HepG2 (cell line): ENCODE data around the gene DAG1. TPM values are rescaled to one million over a fixed set of nuclear protein-coding genes. Genes with fewer than 3 reads are reported as not detected.

Source experiments
- ARNT ChIP-seq: fragments of 450-650 bp; IDR thresholded peaks from 2 replicates; pipeline ENCODE4 v1.6.1; 2017
- BCL6 ChIP-seq: IDR thresholded peaks from 2 replicates; pipeline ENCODE4 v1.6.1; 2016; ENCODE audit warnings: missing genetic modification reagents, missing compliant biosample characterization
- ERF ChIP-seq: IDR thresholded peaks from 2 replicates; pipeline ENCODE4 v1.6.1; 2018; ENCODE audit warnings: missing biosample characterization, missing genetic modification reagents
- HCFC1 ChIP-seq: fragments of 150-350 bp; IDR thresholded peaks from 2 replicates; pipeline ENCODE4 v1.6.1; 2014; ENCODE audit warnings: low read depth, low read length
- HDAC2 ChIP-seq: sonication (generic); formaldehyde crosslinking; IDR thresholded peaks from 2 replicates; pipeline ENCODE4 v1.4.0; 2020; ENCODE audit warnings: missing genetic modification reagents
- IKZF1 ChIP-seq: fragments of 450-650 bp; IDR thresholded peaks from 2 replicates; pipeline ENCODE4 v1.7.1; 2016
- PRDM15 ChIP-seq: sonication (generic); formaldehyde crosslinking; IDR thresholded peaks from 2 replicates; pipeline ENCODE4 v1.4.0; 2020; ENCODE audit warnings: missing genetic modification reagents
- RBFOX2 ChIP-seq: fragments of 200-400 bp; formaldehyde crosslinking; IDR thresholded peaks from 2 replicates; pipeline ENCODE4 v1.6.1; 2017; ENCODE audit warnings: low read depth, mild to moderate bottlenecking, low read length
- SAFB2 ChIP-seq: sonication (generic); formaldehyde crosslinking; IDR thresholded peaks from 2 replicates; pipeline ENCODE4 v1.5.1; 2020; ENCODE audit warnings: missing genetic modification reagents, low read depth, mild to moderate bottlenecking, borderline replicate concordance
- SALL1 ChIP-seq: sonication (generic); formaldehyde crosslinking; IDR thresholded peaks from 2 replicates; pipeline ENCODE4 v1.8.0; 2022; ENCODE audit warnings: mild to moderate bottlenecking, missing genetic modification reagents
- SIX4 ChIP-seq: sonication (generic); formaldehyde crosslinking; IDR thresholded peaks from 2 replicates; pipeline ENCODE4 v1.4.0; 2020; ENCODE audit warnings: missing genetic modification reagents
- SKI ChIP-seq: fragments of 450-650 bp; IDR thresholded peaks from one replicate; pipeline ENCODE4 v1.6.1; 2018; ENCODE audit warnings: mild to moderate bottlenecking; ENCODE audit not compliant: partially characterized antibody
- SOX6 ChIP-seq, 2 experiments: fragments of 450-650 bp in 1 of 2; sonication (generic) in 1 of 2; formaldehyde crosslinking in 1 of 2; IDR thresholded peaks; 2 replicates each; pipeline versions ENCODE4 v1.4.0 to v1.6.1; 2017 to 2020; ENCODE audit warnings: antibody characterized with exemption in 1 of 2, mild to moderate bottlenecking in 1 of 2, missing genetic modification reagents in 1 of 2
- THRA ChIP-seq: sonication (generic); formaldehyde crosslinking; IDR thresholded peaks from 2 replicates; pipeline ENCODE4 v1.4.0; 2020; ENCODE audit warnings: missing genetic modification reagents, borderline replicate concordance
- UBTF ChIP-seq: sonication (generic); formaldehyde crosslinking; IDR thresholded peaks from 2 replicates; pipeline ENCODE4 v1.4.0; 2020; ENCODE audit warnings: mild to moderate bottlenecking, missing genetic modification reagents
- ZFP90 ChIP-seq: sonication (generic); formaldehyde crosslinking; IDR thresholded peaks from 2 replicates; pipeline ENCODE4 v1.8.0; 2022; ENCODE audit warnings: missing genetic modification reagents, mild to moderate bottlenecking, inconsistent platforms, borderline replicate concordance
- ZKSCAN1 ChIP-seq: fragments of 150-350 bp; IDR thresholded peaks from 2 replicates; pipeline ENCODE4 v1.6.1; 2014; ENCODE audit warnings: low read length
- ZNF33A ChIP-seq: sonication (generic); formaldehyde crosslinking; IDR thresholded peaks from 2 replicates; pipeline ENCODE4 v1.5.1; 2020; ENCODE audit warnings: missing genetic modification reagents, mild to moderate bottlenecking, moderate library complexity, borderline replicate concordance
- ZNF510 ChIP-seq: sonication (generic); formaldehyde crosslinking; IDR thresholded peaks from 2 replicates; pipeline ENCODE4 v1.4.0; 2020; ENCODE audit warnings: low read depth, mild to moderate bottlenecking, missing genetic modification reagents
- ZNF564 ChIP-seq: sonication (generic); formaldehyde crosslinking; IDR thresholded peaks from 2 replicates; pipeline ENCODE4 v1.8.1; 2023; ENCODE audit warnings: mild to moderate bottlenecking, missing genetic modification reagents
- ZNF709 ChIP-seq: sonication (generic); formaldehyde crosslinking; IDR thresholded peaks from 2 replicates; pipeline ENCODE4 v1.5.0; 2020; ENCODE audit warnings: mild to moderate bottlenecking, missing genetic modification reagents
- ZNF770 ChIP-seq: sonication (generic); formaldehyde crosslinking; IDR thresholded peaks from 2 replicates; pipeline ENCODE4 v1.5.0; 2020; ENCODE audit warnings: mild to moderate bottlenecking, missing genetic modification reagents
- polyA plus RNA-seq, 8 experiments: library from polyadenylated mRNA; depleted of rRNA in 3 of 8; stranded (reverse) in 7 of 8; unstranded in 1 of 8; fragments of >200 nt; fragmentation: Illumina TruSeq in 4 of 8; extraction: Trizol in 4 of 8; gene quantifications; 2 replicates each; pipeline versions ENCODE4 v1.2.1 to v1.2.3, GENCODE V29; 2011 to 2016; ENCODE audit warnings: low read depth in 4 of 8, missing spikeins in 1 of 8, mixed read lengths in 1 of 8; ENCODE audit not compliant: insufficient read depth in 1 of 8
- total RNA-seq, 5 experiments: library from RNA; depleted of rRNA; stranded (reverse); fragments of >200 nt; fragmentation: Illumina TruSeq; extraction: Trizol; gene quantifications; 2 replicates each; pipeline ENCODE4 v1.2.3, GENCODE V29; 2016; ENCODE audit warnings: low read depth in 1 of 5

Gene DAG1
- total and polyA plus RNA-seq, 2 of the 13 experiments (the other 11 are each of a cell fraction or from before 2014, with no cell fraction given): 47.3 to 50.4 TPM

GRCh38 chr3:49509028-49509561 is 39.0 kb downstream of the DAG1 start (continued):
- TF ChIP-seq SKI: peak; percentile 74
- TF ChIP-seq HCFC1: no peak
- 0 out of 2 replicates have a peak, but pooled peaks have one; percentile 54 for TF ChIP-seq SIX4 (CRISPR knock-in tag)
- TF ChIP-seq ZKSCAN1: no peak
- peak; percentile 57; the same call in 1 of the 2 replicates for TF ChIP-seq ZNF770 (CRISPR knock-in tag)
- TF ChIP-seq UBTF (CRISPR knock-in tag): no peak
- TF ChIP-seq THRA (CRISPR knock-in tag): peak; percentile 33; the same call in 1 of the 2 replicates
- TF ChIP-seq RBFOX2: no peak
- TF ChIP-seq ARNT: no peak
- 0 out of 2 replicates have a peak, but pooled peaks have one; percentile 43 for TF ChIP-seq ERF (CRISPR knock-in tag)
- TF ChIP-seq ZNF564 (CRISPR knock-in tag): no peak
- TF ChIP-seq ZFP90: 0 out of 2 replicates have a peak, but pooled peaks have one; percentile 32
- 0 out of 2 replicates have a peak, but pooled peaks have one; percentile 10 for TF ChIP-seq SALL1 (CRISPR knock-in tag)
- peak; percentile 40; the same call in 1 of the 2 replicates for TF ChIP-seq HDAC2 (CRISPR knock-in tag)
- peak; percentile 73 for TF ChIP-seq BCL6 (CRISPR knock-in tag)
- TF ChIP-seq ZNF510 (CRISPR knock-in tag): no peak
- no peak for TF ChIP-seq ZNF709 (CRISPR knock-in tag)
- no peak for TF ChIP-seq ZNF33A (CRISPR knock-in tag)
- no peak for TF ChIP-seq PRDM15 (CRISPR knock-in tag)
- TF ChIP-seq IKZF1: no peak
- TF ChIP-seq SAFB2: no peak
- TF ChIP-seq SOX6 (IDR thresholded peaks at IDR 0.05): no peak
- TF ChIP-seq SOX6 (CRISPR knock-in tag; IDR thresholded peaks at IDR 0.05): peak; percentile 52; the same call in 1 of the 2 replicates
